GM18909 (cell line): Measurements from ENCODE around the gene OR8B4.
"Not testable (repeated sequence)": the region's sequence is repeated elsewhere in the genome, so short reads cannot be mapped to it uniquely, and the experiment has no call there.

Experiments
- ATAC-seq: cut with Tn5 transposase; IDR thresholded peaks from one replicate; pipeline ENCODE4 v1.9.1; 2021; ENCODE audit warnings: mild to moderate bottlenecking; ENCODE audit not compliant: unreplicated experiment, poor library complexity

OR8B4 gene

GRCh38 chr11:124424384-124424921 is at the start of gene OR8B4:
TSS of gene OR8B4 (minus strand) at chr11:124424871. CDS start at chr11:124424871, 0 bp downstream.
- no peak for ATAC-seq

GRCh38 chr11:124474079-124474478 is 49.4 kb upstream of the OR8B4 start:
- ATAC-seq = no peak

- no peak for ATAC-seq
These were observed 48.8 kb upstream of the OR8B4 start for GRCh38 chr11:124473476-124473875.

- ATAC-seq = no peak
These were observed 46.0 kb upstream of the OR8B4 start for GRCh38 chr11:124470561-124471227.

GRCh38 chr11:124467381-124467927 is 42.8 kb upstream of the OR8B4 start:
- ATAC-seq = no peak

GRCh38 chr11:124465368-124465767 is 40.7 kb upstream of the OR8B4 start:
- ATAC-seq = no peak

- ATAC-seq = no peak
These were observed 39.3 kb upstream of the OR8B4 start for GRCh38 chr11:124463990-124464389.

- no peak for ATAC-seq
These were observed 38.7 kb upstream of the OR8B4 start for GRCh38 chr11:124463324-124463723.

- no peak for ATAC-seq
These were observed 35.8 kb upstream of the OR8B4 start for GRCh38 chr11:124460459-124460858.

- ATAC-seq = not testable (repeated sequence)
These were observed 34.7 kb upstream of the OR8B4 start for GRCh38 chr11:124459379-124459778.

GRCh38 chr11:124454552-124454951 is 29.9 kb upstream of the OR8B4 start:
- no peak for ATAC-seq

GRCh38 chr11:124446916-124447315 is 22.2 kb upstream of the OR8B4 start:
- no peak for ATAC-seq

- ATAC-seq = no peak
These were observed 21.0 kb upstream of the OR8B4 start, which contains the start of gene OR8B8 for GRCh38 chr11:124445646-124446150. TSS of gene OR8B8 (minus strand) at chr11:124445696. CDS start at chr11:124441085, 4,611 bp downstream.

GRCh38 chr11:124442847-124443246 is 18.2 kb upstream of the OR8B4 start:
- ATAC-seq = no peak

- no peak for ATAC-seq
These were observed 17.8 kb upstream of the OR8B4 start for GRCh38 chr11:124442442-124442841.

- no peak for ATAC-seq
These were observed 16.8 kb upstream of the OR8B4 start for GRCh38 chr11:124441519-124441918.

- no peak for ATAC-seq
These were observed 16.4 kb upstream of the OR8B4 start for GRCh38 chr11:124441081-124441480.

- no peak for ATAC-seq
These were observed 15.9 kb upstream of the OR8B4 start for GRCh38 chr11:124440608-124441007.

- no peak for ATAC-seq
These were observed 10.0 kb upstream of the OR8B4 start for GRCh38 chr11:124434699-124435098.

GRCh38 chr11:124429599-124429998 is 4.9 kb upstream of the OR8B4 start:
- no peak for ATAC-seq

GRCh38 chr11:124421043-124421442 is 3.6 kb downstream of the OR8B4 start:
- ATAC-seq = no peak
